ENCODE measurements around the gene FOXL2. TPM values are rescaled to one million over a fixed set of nuclear protein-coding genes. Genes with fewer than 3 reads are reported as not detected.

FOXL2 gene
- not detected for total RNA-seq

DNA sequence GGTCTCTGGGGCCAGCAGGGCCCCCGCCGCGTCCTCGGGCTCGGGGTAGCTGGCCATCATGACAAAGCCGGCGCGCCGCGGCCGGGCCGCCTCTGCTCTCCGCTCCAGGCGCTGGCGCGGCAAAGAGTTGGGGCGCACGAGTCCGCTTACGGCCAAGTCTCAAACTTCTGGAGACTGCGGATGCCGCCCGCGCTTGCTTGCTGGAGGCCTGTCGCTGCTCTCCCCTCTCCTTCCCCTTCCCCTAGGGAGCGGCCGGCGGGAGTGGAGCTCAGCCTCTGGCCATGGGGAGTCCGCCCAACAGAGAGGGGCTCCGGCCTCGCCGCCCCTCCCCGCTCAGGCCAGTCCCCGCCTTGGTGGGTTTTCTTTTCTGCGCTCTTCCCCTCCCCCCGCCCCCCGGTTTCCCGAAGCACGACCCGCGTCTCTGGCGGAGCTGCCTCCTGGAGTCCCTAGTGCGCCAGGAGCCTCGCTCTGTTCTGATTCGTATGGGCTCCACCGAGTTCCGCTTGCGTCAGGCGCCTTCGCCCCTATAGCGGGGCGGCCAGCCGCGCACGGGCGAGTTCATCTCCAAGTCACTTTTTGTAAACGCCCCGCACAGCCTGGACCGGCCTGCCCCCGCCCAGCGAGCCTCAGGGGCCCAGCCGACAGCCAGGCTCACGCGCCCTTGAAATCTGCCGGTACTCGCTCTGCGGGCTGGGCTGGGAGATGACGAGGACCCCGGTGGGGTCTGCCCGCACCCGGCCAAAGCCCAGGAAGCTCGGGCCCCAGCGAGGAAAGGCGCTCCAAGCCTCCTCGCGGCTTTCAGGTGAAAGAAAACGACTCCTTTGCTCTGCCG is at the start of gene FOXL2, which contains the start of gene FOXL2NB:
Gene FOXL2, minus strand, starts transcription at position 475 of the 832 bp plus-strand sequence. Its CDS starts 415 bp downstream, at position 60.
Gene FOXL2NB, plus strand, starts transcription at position 555 of the 832 bp plus-strand sequence. Its CDS starts 148 bp downstream, at position 703.

Other genes with a start within 250 kb of the FOXL2 start
- gene PIK3CB, start 112.2 kb downstream of the FOXL2 start, total RNA-seq, result 10 to 100 TPM; 11.9 to 14.4 TPM
- not detected for gene FOXL2NB, start 80 bp upstream of the FOXL2 start, total RNA-seq
- not detected for gene PRR23A, start 59.1 kb upstream of the FOXL2 start, total RNA-seq
- gene PRR23B, start 73.8 kb upstream of the FOXL2 start, total RNA-seq, result not detected
- gene PRR23C, start 97.8 kb upstream of the FOXL2 start, total RNA-seq, result not detected

All from activated naive CD4-positive, alpha-beta T cell treated with anti-CD3 and anti-CD28 coated beads, Interleukin-2, amount 10 ng/mL, durations not matched to agents 5 hours and 36 hours (primary cell).